GM10248 (cell line): ENCODE data around the gene ZNF232.

Experiments used
- CTCF ChIA-PET: fragments of 300-600 bp; sonication (Branson Sonifier 250); formaldehyde crosslinking; extraction: SDS; loops from one replicate; lab custom pipeline; 2021; ENCODE audit warnings: antibody characterized with exemption; lab: Yijun Ruan, JAX
- POLR2A ChIA-PET: fragments of 350-650 bp; sonication (Branson Sonifier 250); formaldehyde crosslinking; extraction: SDS; loops from one replicate; lab custom pipeline; 2020; ENCODE audit warnings: antibody characterized with exemption; lab: Yijun Ruan, JAX
- DNase-seq: peaks from one replicate; pipeline ENCODE4 v3.0.0; 2012; ENCODE audit errors: extremely low spot score
- TF ChIP-seq, protein P1 (sequence below): IDR thresholded peaks from 2 replicates; pipeline ENCODE4 v1.5.1; 2012; ENCODE audit warnings: mild to moderate bottlenecking, low read depth; ENCODE audit errors: extremely low read depth, missing control alignments, control extremely low read depth

Gene ZNF232

DNA sequence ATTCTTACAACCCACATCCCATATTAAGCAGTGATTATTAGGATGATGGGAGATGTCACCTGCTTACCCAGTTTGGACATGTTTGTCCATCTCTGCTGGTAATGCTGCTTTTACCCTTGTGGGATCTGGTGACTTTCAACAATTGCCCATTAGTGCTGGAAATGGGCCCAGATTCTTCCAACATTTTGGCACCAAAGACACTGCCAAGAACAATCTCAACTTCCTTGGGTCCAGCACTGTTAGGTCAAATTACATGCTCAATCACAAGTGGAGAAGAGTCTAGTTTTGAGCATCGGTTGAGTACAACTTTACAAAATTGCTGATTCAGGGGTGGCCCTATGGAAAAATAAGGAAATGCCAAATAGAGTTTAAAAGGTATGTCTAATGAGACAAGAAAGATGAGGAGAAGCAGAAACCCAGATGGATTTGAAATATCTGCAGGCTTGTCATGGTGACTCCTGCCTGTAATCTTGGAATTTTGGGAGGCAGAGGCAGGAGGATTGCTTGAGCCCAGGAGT, 46.4 kb downstream of the ZNF232 start:
- no peak for DNase-seq
- POLR2A ChIA-PET, result no interaction called here
- TF ChIP-seq, protein P1, sequence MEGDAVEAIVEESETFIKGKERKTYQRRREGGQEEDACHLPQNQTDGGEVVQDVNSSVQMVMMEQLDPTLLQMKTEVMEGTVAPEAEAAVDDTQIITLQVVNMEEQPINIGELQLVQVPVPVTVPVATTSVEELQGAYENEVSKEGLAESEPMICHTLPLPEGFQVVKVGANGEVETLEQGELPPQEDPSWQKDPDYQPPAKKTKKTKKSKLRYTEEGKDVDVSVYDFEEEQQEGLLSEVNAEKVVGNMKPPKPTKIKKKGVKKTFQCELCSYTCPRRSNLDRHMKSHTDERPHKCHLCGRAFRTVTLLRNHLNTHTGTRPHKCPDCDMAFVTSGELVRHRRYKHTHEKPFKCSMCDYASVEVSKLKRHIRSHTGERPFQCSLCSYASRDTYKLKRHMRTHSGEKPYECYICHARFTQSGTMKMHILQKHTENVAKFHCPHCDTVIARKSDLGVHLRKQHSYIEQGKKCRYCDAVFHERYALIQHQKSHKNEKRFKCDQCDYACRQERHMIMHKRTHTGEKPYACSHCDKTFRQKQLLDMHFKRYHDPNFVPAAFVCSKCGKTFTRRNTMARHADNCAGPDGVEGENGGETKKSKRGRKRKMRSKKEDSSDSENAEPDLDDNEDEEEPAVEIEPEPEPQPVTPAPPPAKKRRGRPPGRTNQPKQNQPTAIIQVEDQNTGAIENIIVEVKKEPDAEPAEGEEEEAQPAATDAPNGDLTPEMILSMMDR, result no peak
- CTCF ChIA-PET, result interaction anchor here (4.0 kb wide), 1 partner anchor 156 kb away, joined by 30 read pairs; no protein-coding TSS in a partner anchor
